Heart left ventricle (tissue), 16 donors: ENCODE measurements around the gene CREBBP. TPM values are rescaled to one million over a fixed set of nuclear protein-coding genes. Genes with fewer than 3 reads are reported as not detected.
"Not testable (repeated sequence)": the region's sequence is repeated elsewhere in the genome, so short reads cannot be mapped to it uniquely, and the experiment has no call there.

ENCODE experiments used
- ATAC-seq, 4 donors: fragments of 200-7000 bp; cut with Tn5 transposase; one replicate each; pipeline ENCODE4 v1.9.1; 2020 to 2022; ENCODE audit warnings: moderate library complexity in 4 of 4, mild to moderate bottlenecking in 3 of 4, moderate number of reproducible peaks in 1 of 4
- DNase-seq, 5 donors: peaks; one replicate each; pipeline ENCODE4 v3.0.0-alpha.2; 2020
- H3K27ac ChIP-seq, 12 donors: fragments of 200-600 bp; sonication (generic) in 4 of 12; one replicate each; pipeline versions ENCODE4 v1.5.0 to v1.8.0; 2016 to 2022; ENCODE audit warnings: mild to moderate bottlenecking in 2 of 12
- H3K27me3 ChIP-seq, 9 donors: fragments of 200-600 bp; sonication (generic) in 2 of 9; one replicate each; pipeline versions ENCODE4 v1.5.1 to v1.8.0; 2016 to 2022; ENCODE audit warnings: mild to moderate bottlenecking in 3 of 9
- H3K36me3 ChIP-seq, 9 donors: fragments of 200-600 bp; sonication (generic) in 2 of 9; one replicate each; pipeline versions ENCODE4 v1.5.0 to v1.8.0; 2018 to 2022; ENCODE audit warnings: mild to moderate bottlenecking in 2 of 9
- H3K4me1 ChIP-seq, 12 donors: fragments of 200-600 bp; sonication (generic) in 4 of 12; one replicate each; pipeline versions ENCODE4 v1.5.0 to v1.8.0; 2016 to 2022; ENCODE audit warnings: mild to moderate bottlenecking in 3 of 12
- H3K4me3 ChIP-seq, 12 donors: fragments of 200-600 bp; sonication (generic) in 4 of 12; one replicate each; pipeline versions ENCODE4 v1.5.0 to v1.8.0; 2017 to 2022; ENCODE audit warnings: mild to moderate bottlenecking in 9 of 12, moderate library complexity in 4 of 12
- H3K9me3 ChIP-seq, 12 donors: fragments of 200-600 bp; sonication (generic) in 4 of 12; one replicate each; pipeline versions ENCODE4 v1.5.0 to v1.8.0; 2016 to 2022; ENCODE audit warnings: mild to moderate bottlenecking in 1 of 12
- POLR2A ChIP-seq, 2 donors: fragments of 450-650 bp; IDR thresholded peaks; one replicate each; pipeline ENCODE4 v1.6.1; 2017; ENCODE audit warnings: antibody characterized with exemption in 2 of 2, mild to moderate bottlenecking in 2 of 2, moderate library complexity in 2 of 2
- WGBS, 4 donors: extraction: QIAGEN DNeasy Blood & Tissue Kit in 2 of 4; methylation state at CpG; one replicate each; pipeline versions ENCODE4 v1.1.5 to v1.1.7; 2013 to 2018; 5-methylcytosine and 5-hydroxymethylcytosine counted together
- intact Hi-C, 10 donors: fragments of 100-400 bp; cut with DNase I; formaldehyde crosslinking; loops; one replicate each; pipeline versions ENCODE4 v1.11.1 to v1.14.2; 2022
- polyA plus RNA-seq, 2 donors: library from polyadenylated mRNA; stranded (reverse); fragments of 200-250 nt; gene quantifications; one replicate each; pipeline ENCODE4 v1.2.3, GENCODE V29; 2013
- total RNA-seq, 9 donors: library from RNA; depleted of rRNA in 2 of 9; stranded (reverse); fragments of >200 nt in 2 of 9; fragmentation: NEBNext Ultra II Directional in 3 of 9; extraction: Animal tissue kit (Norgen Biotek cat#: 25700) in 3 of 9; gene quantifications; one replicate each; pipeline versions ENCODE4 v1.1.0 to v1.2.4, GENCODE V29; 2016 to 2023
- TF ChIP-seq, protein P1 (sequence below), 12 donors: fragments of 200-600 bp; sonication (generic) in 4 of 12; IDR thresholded peaks; one replicate each; pipeline versions ENCODE4 v1.5.0 to v1.8.0; 2018 to 2022; ENCODE audit warnings: antibody characterized with exemption in 12 of 12, mild to moderate bottlenecking in 5 of 12
- donor health status: ischemic (EF 13 %, LVEDD 7.1; RV severe dilation, severe dysfunction).
- donor health status: healthy with polysubstance abuse.
- donor health status: DM: no; HTN: yes; CAD: no.
- donor health status: DM: no; HTN: no; CAD: no.
- donor health status: ischemic (EF 25% LVEDD 6.9; RV normal size, moderate dysfunction).
- donor health status: ischemic (EF 25% LVEDD 5.7; RV mildly dilated, moderate dysfunction).
- donor health status: healthy.
- donor health status: DM: yes; HTN: yes; CAD: no.
- donor health status: ischemic (EF 35%, LVEDD 5.7; RV mildly dilated, moderate dysfunction).
- donor health status: nonischemic (EF 11% LVEDD 7.7; RV severe dilation, severe dysfunction).
- donor health status: DM: yes; HTN: yes; CAD: no.
- donor health status: PGD.
- donor health status: ischemic (EF 29% LVEDD 5.4; RV normal size, mild dysfunction).
- donor health status: nonischemic (EF 23%, LVEDD 6.1; RV moderate dilation, normal function).

The CREBBP gene
- total and polyA plus RNA-seq, 11 donors: 17.1 to 77.6 (median 39.6) TPM

DNA sequence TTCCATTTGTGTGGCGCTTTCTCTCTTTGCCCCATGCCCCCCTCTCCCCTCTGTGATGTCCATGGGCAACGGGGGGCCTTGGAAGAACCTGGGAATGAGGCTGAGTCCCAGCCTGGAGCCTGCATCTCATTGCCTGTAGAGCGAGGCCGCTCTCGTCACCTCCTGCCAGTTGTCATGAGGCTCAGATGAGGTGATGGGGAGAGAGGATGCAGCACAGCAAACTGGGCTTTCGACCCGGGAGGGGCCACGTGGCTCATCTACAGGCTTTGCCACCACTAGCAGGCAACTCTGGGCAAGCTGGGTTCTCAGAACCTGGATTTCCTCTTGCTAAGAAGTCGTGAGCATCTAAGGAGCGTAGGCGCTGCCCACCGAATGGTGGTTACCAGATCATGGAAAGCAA, 31.9 kb upstream of the CREBBP start:
- no peak overlapping the region for H3K27ac ChIP-seq
- ATAC-seq: no peak
- no peaks in the 10 kb centered on the region for H3K27me3 ChIP-seq
- TF ChIP-seq, protein P1, sequence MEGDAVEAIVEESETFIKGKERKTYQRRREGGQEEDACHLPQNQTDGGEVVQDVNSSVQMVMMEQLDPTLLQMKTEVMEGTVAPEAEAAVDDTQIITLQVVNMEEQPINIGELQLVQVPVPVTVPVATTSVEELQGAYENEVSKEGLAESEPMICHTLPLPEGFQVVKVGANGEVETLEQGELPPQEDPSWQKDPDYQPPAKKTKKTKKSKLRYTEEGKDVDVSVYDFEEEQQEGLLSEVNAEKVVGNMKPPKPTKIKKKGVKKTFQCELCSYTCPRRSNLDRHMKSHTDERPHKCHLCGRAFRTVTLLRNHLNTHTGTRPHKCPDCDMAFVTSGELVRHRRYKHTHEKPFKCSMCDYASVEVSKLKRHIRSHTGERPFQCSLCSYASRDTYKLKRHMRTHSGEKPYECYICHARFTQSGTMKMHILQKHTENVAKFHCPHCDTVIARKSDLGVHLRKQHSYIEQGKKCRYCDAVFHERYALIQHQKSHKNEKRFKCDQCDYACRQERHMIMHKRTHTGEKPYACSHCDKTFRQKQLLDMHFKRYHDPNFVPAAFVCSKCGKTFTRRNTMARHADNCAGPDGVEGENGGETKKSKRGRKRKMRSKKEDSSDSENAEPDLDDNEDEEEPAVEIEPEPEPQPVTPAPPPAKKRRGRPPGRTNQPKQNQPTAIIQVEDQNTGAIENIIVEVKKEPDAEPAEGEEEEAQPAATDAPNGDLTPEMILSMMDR (IDR thresholded peaks at IDR 0.05): no peak
- TF ChIP-seq POLR2A (IDR thresholded peaks at IDR 0.05): no peak
- H3K9me3 ChIP-seq: peaks cover 0 to 4% (median 0%) of the 10 kb centered on the region in 12 donors
- 91 to 94% (median 93%) methylated on average over 12 of the region's 12 CpGs for WGBS, 4 donors
- intact Hi-C loops: no loop called here
- no peak for DNase-seq
- H3K36me3 ChIP-seq: no peaks in the 10 kb centered on the region
- no peaks in the 10 kb centered on the region for H3K4me1 ChIP-seq
- no peak overlapping the region for H3K4me3 ChIP-seq

DNA sequence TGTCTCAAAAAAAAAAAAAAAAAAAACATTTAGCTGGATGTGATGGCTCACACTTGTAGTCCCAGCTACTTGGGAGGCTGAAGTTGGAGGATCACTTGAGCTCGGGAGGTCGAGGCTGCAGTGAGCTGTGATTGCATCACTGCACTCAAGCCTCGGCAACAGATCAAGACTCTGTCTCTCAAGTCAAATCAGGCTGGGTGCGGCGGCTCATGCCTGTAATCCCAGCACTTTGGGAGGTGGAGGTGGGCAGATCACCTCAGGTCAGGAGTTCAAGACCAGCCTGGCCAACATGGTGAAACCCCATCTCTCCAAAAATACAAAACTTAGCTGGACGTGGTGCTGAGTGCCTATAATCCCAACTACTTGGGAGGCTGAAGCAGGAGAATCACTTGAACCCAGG, 31.2 kb upstream of the CREBBP start:
- intact Hi-C loops, H3K27me3 ChIP-seq, ATAC-seq, DNase-seq, H3K27ac ChIP-seq, H3K4me1 ChIP-seq, H3K9me3 ChIP-seq, H3K4me3 ChIP-seq, H3K36me3 ChIP-seq: not testable (repeated sequence)
- WGBS, 4 donors: 85 to 92% (median 87%) methylated on average over 6 of the region's 6 CpGs

DNA sequence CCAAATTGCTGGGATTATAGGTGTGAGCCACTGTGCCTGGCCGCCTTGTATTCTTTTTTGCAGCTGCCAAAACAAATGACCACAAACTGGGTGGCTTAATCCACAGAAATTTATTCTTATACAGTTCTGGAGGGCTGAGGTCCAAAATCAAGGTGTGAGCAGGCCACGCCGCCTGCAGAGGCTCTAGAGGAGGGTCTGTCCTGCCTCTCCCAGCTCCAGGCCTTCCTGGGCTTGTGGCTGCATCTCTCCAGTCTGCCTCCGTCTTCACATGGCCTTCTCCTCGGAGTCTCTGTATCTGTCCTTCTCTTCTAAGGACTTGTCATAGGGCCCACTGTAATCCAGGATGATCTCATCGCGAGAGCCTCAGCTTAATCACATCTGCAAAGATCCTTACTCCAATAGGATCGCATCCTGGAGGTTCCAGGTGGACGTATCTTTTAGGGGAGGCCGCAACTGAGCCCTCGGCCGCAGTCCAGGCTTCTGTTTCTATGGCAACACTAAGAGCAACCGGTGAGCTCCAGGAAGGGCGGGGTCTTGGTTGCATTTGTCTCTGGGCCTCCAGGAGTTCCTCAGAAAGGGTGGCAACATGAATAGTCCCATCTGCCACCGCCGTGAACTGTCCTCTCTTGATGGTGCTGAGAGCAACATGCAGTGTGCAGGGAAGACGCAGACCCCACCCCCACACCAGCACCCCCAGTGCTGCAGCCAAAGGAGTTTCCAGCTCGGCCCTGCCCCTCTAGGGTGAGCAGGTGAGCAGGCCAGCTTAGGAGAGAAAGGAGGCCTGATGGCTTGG, 29.5 kb upstream of the CREBBP start:
- H3K4me3 ChIP-seq: no peak overlapping the region
- no peak for DNase-seq
- no peaks in the 10 kb centered on the region for H3K9me3 ChIP-seq
- intact Hi-C loops: no loop called here
- no peaks in the 10 kb centered on the region for H3K27me3 ChIP-seq
- TF ChIP-seq POLR2A (IDR thresholded peaks at IDR 0.05): no peak
- TF ChIP-seq, protein P1 (IDR thresholded peaks at IDR 0.05): no peak
- no peaks in the 10 kb centered on the region for H3K36me3 ChIP-seq
- 74 to 79% (median 76%) methylated on average over 15 to 18 of the region's 18 CpGs for WGBS, 4 donors
- no peak overlapping the region for H3K27ac ChIP-seq
- ATAC-seq: no peak
- no peaks in the 10 kb centered on the region for H3K4me1 ChIP-seq

DNA sequence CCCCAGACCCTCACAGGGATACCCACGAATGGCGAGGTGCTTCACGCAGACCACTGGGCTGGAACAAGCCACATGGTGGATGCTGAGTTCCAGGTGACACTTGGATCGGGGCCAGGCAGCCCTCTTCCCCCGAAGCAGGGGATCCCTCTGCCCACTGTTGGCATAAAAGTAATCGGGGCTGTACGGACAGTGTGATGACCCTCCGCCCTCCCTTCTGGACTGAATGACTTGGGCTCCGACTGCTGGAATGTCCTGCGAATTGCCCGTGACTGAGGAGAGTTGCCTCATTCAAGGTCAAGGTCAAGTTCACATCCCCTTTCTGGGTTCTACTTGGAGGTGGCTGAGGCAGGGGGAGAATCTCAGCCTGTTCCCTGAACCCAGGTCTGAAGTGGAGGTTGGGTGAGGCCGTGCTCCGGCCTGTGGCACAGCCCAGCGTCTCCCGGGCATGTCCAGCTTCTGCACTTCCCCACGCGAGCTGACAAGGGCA, 28.5 kb upstream of the CREBBP start:
- Histone ChIP-seq H3K4me3 (no peak overlapping the region), H3K27ac (no peak overlapping the region), H3K9me3 (no peaks in the 10 kb centered on the region), H3K4me1 (no peaks in the 10 kb centered on the region), H3K27me3 (no peaks in the 10 kb centered on the region), H3K36me3 (no peaks in the 10 kb centered on the region)
- ATAC-seq (no peak), DNase-seq (no peak)
- intact Hi-C loops: no loop called here
- WGBS, 4 donors: 74 to 86% (median 84%) methylated on average over 12 to 17 of the region's 17 CpGs
- TF ChIP-seq, protein P1 (IDR thresholded peaks at IDR 0.05): peak in 1 of 12 donors; percentile 10
- TF ChIP-seq POLR2A (IDR thresholded peaks at IDR 0.05): no peak
